HEK293 (cell line): ENCODE measurements around the gene FAM229A.

Source experiments
- CTCF ChIA-PET: fragments of 350-600 bp; formaldehyde crosslinking; extraction: SDS; loops from one replicate; lab custom pipeline; 2021; ENCODE audit warnings: antibody characterized with exemption; lab: Yijun Ruan, JAX
- POLR2A ChIA-PET: fragments of 300-600 bp; formaldehyde crosslinking; extraction: SDS; loops from one replicate; lab custom pipeline; 2020; ENCODE audit warnings: antibody characterized with exemption, inconsistent platforms; lab: Yijun Ruan, JAX
- H3K27ac ChIP-seq: fragments of 200-500 bp; sonication (Bioruptor generic); 2 replicates; pipeline ENCODE4 v1.5.1; 2014; ENCODE audit warnings: low read depth, low read length, control low read depth, inconsistent platforms; ENCODE audit errors: extremely low read depth
- H3K36me3 ChIP-seq, 2 experiments: fragments of 200-500 bp in 1 of 2; sonication (Bioruptor generic) in 1 of 2; 1 replicate in 1 of 2; 2 replicates in 1 of 2; pipeline ENCODE4 v1.5.1; 2014 to 2017; ENCODE audit warnings: inconsistent platforms in 2 of 2, low read length in 2 of 2; ENCODE audit not compliant: control insufficient read depth in 2 of 2, insufficient read depth in 1 of 2
- H3K4me1 ChIP-seq: fragments of 200-500 bp; sonication (Bioruptor generic); 2 replicates; pipeline ENCODE4 v1.5.1; 2014; ENCODE audit warnings: mild to moderate bottlenecking, low read length, inconsistent platforms; ENCODE audit not compliant: control insufficient read depth, insufficient read depth
- H3K4me3 ChIP-seq: 2 replicates; pipeline ENCODE4 v1.5.1; 2011; ENCODE audit warnings: low read depth, mild to moderate bottlenecking, control low read depth, low read length, moderate library complexity
- H3K9me3 ChIP-seq: fragments of 200-500 bp; sonication (Bioruptor generic); 2 replicates; pipeline ENCODE4 v1.5.1; 2014; ENCODE audit warnings: low read depth, low read length, inconsistent platforms; ENCODE audit not compliant: control insufficient read depth, insufficient read depth
- CTCF ChIP-seq: fragments of 450-650 bp; formaldehyde crosslinking; IDR thresholded peaks from 2 replicates; pipeline ENCODE4 v1.5.1; 2016; ENCODE audit warnings: missing biosample characterization, missing genetic modification characterization
- HOXA7 ChIP-seq: sonication (generic); formaldehyde crosslinking; IDR thresholded peaks from 2 replicates; pipeline ENCODE4 v1.8.1; 2022; ENCODE audit warnings: missing genetic modification reagents, borderline replicate concordance
- KLF1 ChIP-seq: fragments of 450-650 bp; formaldehyde crosslinking; IDR thresholded peaks from 2 replicates; pipeline ENCODE4 v1.5.1; 2016; ENCODE audit warnings: missing biosample characterization, missing genetic modification characterization
- MYNN ChIP-seq: fragments of 450-650 bp; formaldehyde crosslinking; IDR thresholded peaks from 2 replicates; pipeline ENCODE4 v1.5.1; 2016; ENCODE audit warnings: missing biosample characterization, missing genetic modification characterization, borderline replicate concordance
- OSR2 ChIP-seq: fragments of 450-650 bp; formaldehyde crosslinking; IDR thresholded peaks from 2 replicates; pipeline ENCODE4 v1.5.1; 2016; ENCODE audit warnings: missing biosample characterization, missing genetic modification characterization
- OVOL3 ChIP-seq: fragments of 450-650 bp; formaldehyde crosslinking; IDR thresholded peaks from 2 replicates; pipeline ENCODE4 v1.5.1; 2016; ENCODE audit warnings: missing biosample characterization, missing genetic modification characterization
- PRDM1 ChIP-seq: fragments of 450-650 bp; formaldehyde crosslinking; IDR thresholded peaks from 2 replicates; pipeline ENCODE4; 2016; ENCODE audit warnings: missing biosample characterization, missing genetic modification characterization
- RBAK ChIP-seq: fragments of 450-650 bp; formaldehyde crosslinking; IDR thresholded peaks from 2 replicates; pipeline ENCODE4 v1.5.1; 2016; ENCODE audit warnings: missing biosample characterization, missing genetic modification characterization
- SALL2 ChIP-seq: fragments of 450-650 bp; formaldehyde crosslinking; IDR thresholded peaks from 2 replicates; pipeline ENCODE4 v1.5.0; 2017; ENCODE audit warnings: missing biosample characterization, mild to moderate bottlenecking, missing genetic modification characterization, borderline replicate concordance
- ZNF121 ChIP-seq: fragments of 450-650 bp; formaldehyde crosslinking; IDR thresholded peaks from 2 replicates; pipeline ENCODE4 v1.5.1; 2016; ENCODE audit warnings: missing biosample characterization, missing genetic modification characterization
- ZNF133 ChIP-seq: fragments of 450-650 bp; formaldehyde crosslinking; IDR thresholded peaks from 2 replicates; pipeline ENCODE4 v1.5.1; 2016; ENCODE audit warnings: missing biosample characterization, missing genetic modification characterization
- ZNF175 ChIP-seq: fragments of 450-650 bp; formaldehyde crosslinking; IDR thresholded peaks from 2 replicates; pipeline ENCODE4 v1.5.1; 2016; ENCODE audit warnings: missing biosample characterization, missing genetic modification characterization
- ZNF23 ChIP-seq: fragments of 450-650 bp; formaldehyde crosslinking; IDR thresholded peaks from 2 replicates; pipeline ENCODE4 v1.5.1; 2016; ENCODE audit warnings: missing biosample characterization, missing genetic modification characterization, borderline replicate concordance
- ZNF26 ChIP-seq: fragments of 450-650 bp; formaldehyde crosslinking; IDR thresholded peaks from 2 replicates; pipeline ENCODE4 v1.5.1; 2016; ENCODE audit warnings: missing biosample characterization, missing genetic modification characterization
- ZNF280C ChIP-seq: fragments of 450-650 bp; formaldehyde crosslinking; IDR thresholded peaks from 2 replicates; pipeline ENCODE4 v1.5.1; 2016; ENCODE audit warnings: missing biosample characterization, missing genetic modification characterization
- ZNF350 ChIP-seq: fragments of 450-650 bp; formaldehyde crosslinking; IDR thresholded peaks from 2 replicates; pipeline ENCODE4 v1.5.0; 2017; ENCODE audit warnings: missing biosample characterization, mild to moderate bottlenecking, missing genetic modification characterization
- ZNF488 ChIP-seq: fragments of 450-650 bp; formaldehyde crosslinking; IDR thresholded peaks from 2 replicates; pipeline ENCODE4 v1.5.1; 2016; ENCODE audit warnings: missing biosample characterization, missing genetic modification characterization
- ZNF518A ChIP-seq: fragments of 450-650 bp; formaldehyde crosslinking; conservative IDR thresholded peaks from 2 replicates; pipeline ENCODE4 v1.5.1; 2016; ENCODE audit warnings: low read depth, missing biosample characterization, missing genetic modification characterization
- ZNF623 ChIP-seq: fragments of 450-650 bp; formaldehyde crosslinking; IDR thresholded peaks from 2 replicates; pipeline ENCODE4 v1.5.1; 2016; ENCODE audit warnings: missing biosample characterization, missing genetic modification characterization
- ZNF639 ChIP-seq: fragments of 450-650 bp; formaldehyde crosslinking; IDR thresholded peaks from 2 replicates; pipeline ENCODE4 v1.5.1; 2016; ENCODE audit warnings: missing biosample characterization, missing genetic modification characterization
- ZNF791 ChIP-seq: fragments of 450-650 bp; formaldehyde crosslinking; IDR thresholded peaks from 2 replicates; pipeline ENCODE4 v1.5.1; 2016; ENCODE audit warnings: missing biosample characterization, missing genetic modification characterization

FAM229A gene

GRCh38 chr1:32377541-32378220 lies 15.4 kb upstream of the FAM229A start:
- TF ChIP-seq MYNN (tag by site-specific recombination), result no peak
- TF ChIP-seq ZNF175, result no peak
- CTCF ChIA-PET, result interaction anchor here (0.6 to 1.1 kb wide), 2 partner anchors 23 to 164 kb away, joined by 3 read pairs; no protein-coding TSS in a partner anchor
- Histone ChIP-seq H3K27ac (no peak overlapping the region), H3K9me3 (no peaks in the 10 kb centered on the region), H3K4me3 (no peak overlapping the region), H3K4me1 (no peaks in the 10 kb centered on the region), H3K36me3 (peaks cover 32 to 100% of the 10 kb centered on the region in 2 experiments; a peak in 2 of 3 replicates)
- POLR2A ChIA-PET, result interaction anchor here (0.6 to 3.0 kb wide), 5 partner anchors 9 to 163 kb away, joined by 3 to 10 read pairs (median 3); partner anchors contain the start of gene BSDC1

- ChIA-PET POLR2A (interaction anchor here (0.6 to 3.0 kb wide), 4 partner anchors 18 to 215 kb away, joined by 3 to 10 read pairs (median 4); partner anchors contain the start of genes BSDC1 and MARCKSL1), CTCF (interaction anchor here (0.7 to 1.6 kb wide), 3 partner anchors 9 to 160 kb away, joined by 3 to 5 read pairs (median 3); partner anchors contain the start of gene BSDC1)
- Histone ChIP-seq H3K27ac (no peak overlapping the region), H3K4me1 (no peaks in the 10 kb centered on the region), H3K4me3 (no peak overlapping the region), H3K36me3 (peaks cover 24 to 98% of the 10 kb centered on the region in 2 experiments; a peak in 2 of 3 replicates), H3K9me3 (no peaks in the 10 kb centered on the region)
- TF ChIP-seq ZNF623 (tag by site-specific recombination) (no peak), ZNF280C (tag by site-specific recombination) (no peak), SALL2 (tag by site-specific recombination) (no peak), OVOL3 (tag by site-specific recombination) (no peak), ZNF639 (tag by site-specific recombination) (no peak), KLF1 (tag by site-specific recombination) (no peak), ZNF26 (tag by site-specific recombination) (no peak), ZNF488 (tag by site-specific recombination) (no peak), PRDM1 (tag by site-specific recombination) (no peak), RBAK (tag by site-specific recombination) (no peak), ZNF133 (tag by site-specific recombination) (no peak), HOXA7 (CRISPR knock-in tag) (no peak), ZNF350 (tag by site-specific recombination) (no peak), ZNF791 (tag by site-specific recombination) (no peak), ZNF121 (tag by site-specific recombination) (no peak), CTCF (no peak), OSR2 (tag by site-specific recombination) (no peak), ZNF518A (tag by site-specific recombination) (no peak), ZNF23 (no peak)
Measured at GRCh38 chr1:32376199-32376598, 13.9 kb upstream of the FAM229A start.
